HS-27A (cell line): Measurements from ENCODE around the gene FAM193B.

ENCODE experiments used
- DNase-seq: peaks from one replicate; pipeline ENCODE4 v3.0.0-alpha.2; 2012; ENCODE audit warnings: low read depth, missing footprints

FAM193B gene

GRCh38 chr5:177554474-177555111 lies at the start of gene FAM193B:
FAM193B (minus strand) TSS chr5:177554563; CDS start chr5:177554458, 105 bp downstream.
- peak; percentile 45 for DNase-seq

GRCh38 chr5:177604116-177604521 lies 49.8 kb upstream of the FAM193B start:
- DNase-seq, result no peak

- no peak for DNase-seq
Observed at GRCh38 chr5:177603631-177604030, 49.3 kb upstream of the FAM193B start.

GRCh38 chr5:177602458-177602830 lies 48.1 kb upstream of the FAM193B start:
- no peak for DNase-seq

- DNase-seq, result no peak
Observed at GRCh38 chr5:177601577-177602457, 47.5 kb upstream of the FAM193B start.

GRCh38 chr5:177601126-177601525 lies 46.8 kb upstream of the FAM193B start:
- DNase-seq, result no peak

GRCh38 chr5:177600508-177601018 lies 46.2 kb upstream of the FAM193B start:
- DNase-seq, result no peak

- no peak for DNase-seq
Observed at GRCh38 chr5:177599731-177600507, 45.6 kb upstream of the FAM193B start, which contains the start of gene B4GALT7. B4GALT7 (plus strand) TSS chr5:177600132; CDS start chr5:177600211, 79 bp downstream.

GRCh38 chr5:177598477-177598876 lies 44.1 kb upstream of the FAM193B start:
- no peak for DNase-seq

- DNase-seq, result no peak
Observed at GRCh38 chr5:177596775-177597238, 42.4 kb upstream of the FAM193B start.

- DNase-seq, result no peak
Observed at GRCh38 chr5:177595991-177596774, 41.8 kb upstream of the FAM193B start.

- no peak for DNase-seq
Observed at GRCh38 chr5:177595026-177595585, 40.7 kb upstream of the FAM193B start.

GRCh38 chr5:177594071-177594470 lies 39.7 kb upstream of the FAM193B start:
- DNase-seq, result no peak

- DNase-seq, result no peak
Observed at GRCh38 chr5:177593511-177593910, 39.1 kb upstream of the FAM193B start.

- DNase-seq, result no peak
Observed at GRCh38 chr5:177592905-177593304, 38.5 kb upstream of the FAM193B start.

- DNase-seq, result no peak
Observed at GRCh38 chr5:177592010-177592834, 37.9 kb upstream of the FAM193B start, which contains the start of gene TMED9. TMED9 (plus strand) TSS chr5:177592203; CDS start chr5:177592215, 12 bp downstream.

- no peak for DNase-seq
Observed at GRCh38 chr5:177591690-177592009, 37.3 kb upstream of the FAM193B start.

- DNase-seq, result no peak
Observed at GRCh38 chr5:177590406-177590805, 36.0 kb upstream of the FAM193B start.

- DNase-seq, result no peak
Observed at GRCh38 chr5:177588413-177588909, 34.1 kb upstream of the FAM193B start.

- DNase-seq, result no peak
Observed at GRCh38 chr5:177578316-177578715, 24.0 kb upstream of the FAM193B start.
